GM12892 (cell line): Measurements from ENCODE around the gene TMEM253.

Source experiments
- DNase-seq: peaks from one replicate; pipeline ENCODE4 v3.0.0; 2011; ENCODE audit not compliant: insufficient read length
- FAIRE-seq: peaks from 2 replicates; lab custom pipeline; 2011; peaks lifted over from hg19 to GRCh38; lab: Jason Lieb, UNC
- POLR2A ChIP-seq: IDR thresholded peaks from 2 replicates; pipeline ENCODE4 v1.6.1; 2011; ENCODE audit warnings: low read depth, low read length, control low read depth
- POLR2AphosphoS5 ChIP-seq: IDR thresholded peaks from 2 replicates; pipeline ENCODE4 v1.6.1; 2011; ENCODE audit warnings: low read depth, low read length, control low read depth
- TAF1 ChIP-seq: IDR thresholded peaks from 2 replicates; pipeline ENCODE4 v1.6.1; 2011; ENCODE audit warnings: low read depth, mild to moderate bottlenecking, control low read depth, low read length, borderline replicate concordance

TMEM253 gene

GRCh38 chr14:21087294-21088091, 13.4 kb upstream of the TMEM253 start:
- DNase-seq: no peak
- TF ChIP-seq POLR2A (no peak), POLR2AphosphoS5 (no peak), TAF1 (no peak)
- FAIRE-seq: no peak

- DNase-seq: no peak
- no peak for FAIRE-seq
These were observed 12.2 kb upstream of the TMEM253 start for GRCh38 chr14:21088687-21089086.

GRCh38 chr14:21089271-21089670, 11.6 kb upstream of the TMEM253 start:
- no peak for TF ChIP-seq TAF1
- TF ChIP-seq POLR2A: no peak
- TF ChIP-seq POLR2AphosphoS5: no peak
- DNase-seq (no peak), FAIRE-seq (no peak)

More at GRCh38 chr14:21088687-21089086, 12.2 kb upstream of the TMEM253 start:
- no peak for TF ChIP-seq TAF1
- TF ChIP-seq POLR2A: no peak

GRCh38 chr14:21089877-21090193, 11.0 kb upstream of the TMEM253 start:
- TF ChIP-seq TAF1 (no peak), POLR2AphosphoS5 (no peak), POLR2A (no peak)
- FAIRE-seq (no peak), DNase-seq (no peak)

GRCh38 chr14:21090194-21090939, 10.5 kb upstream of the TMEM253 start:
- FAIRE-seq (no peak), DNase-seq (no peak)
- TF ChIP-seq TAF1 (no peak), POLR2AphosphoS5 (no peak), POLR2A (no peak)

- TF ChIP-seq POLR2A (no peak), POLR2AphosphoS5 (no peak), TAF1 (no peak)
- FAIRE-seq (no peak), DNase-seq (no peak)
These were observed 9.8 kb upstream of the TMEM253 start for GRCh38 chr14:21090940-21091663.

- DNase-seq (no peak), FAIRE-seq (no peak)
- no peak for TF ChIP-seq POLR2A
- no peak for TF ChIP-seq POLR2AphosphoS5
- no peak for TF ChIP-seq TAF1
These were observed 9.0 kb upstream of the TMEM253 start for GRCh38 chr14:21091821-21092272.

- DNase-seq: peak; percentile 96
- no peak for TF ChIP-seq POLR2A
- peak; percentile 92 for FAIRE-seq
These were observed 8.4 kb upstream of the TMEM253 start for GRCh38 chr14:21092273-21093011.

GRCh38 chr14:21093018-21093417, 7.8 kb upstream of the TMEM253 start:
- no peak for FAIRE-seq
- DNase-seq: no peak
- TF ChIP-seq TAF1 (no peak), POLR2A (no peak), POLR2AphosphoS5 (no peak)

- TF ChIP-seq POLR2A (no peak), TAF1 (no peak), POLR2AphosphoS5 (no peak)
- no peak for FAIRE-seq
These were observed 6.8 kb upstream of the TMEM253 start for GRCh38 chr14:21093769-21094681.

More at GRCh38 chr14:21093769-21094681, 6.8 kb upstream of the TMEM253 start:
- DNase-seq: no peak
